Measurements from ENCODE around the gene APOBEC3G. TPM values are rescaled to one million over a fixed set of nuclear protein-coding genes. Genes with fewer than 3 reads are reported as not detected.

APOBEC3G gene
- total and polyA plus RNA-seq, 10 of the 15 experiments (the other 5 are each of a cell fraction or from before 2014, with no cell fraction given), result 103 to 232 (median 152) TPM

DNA sequence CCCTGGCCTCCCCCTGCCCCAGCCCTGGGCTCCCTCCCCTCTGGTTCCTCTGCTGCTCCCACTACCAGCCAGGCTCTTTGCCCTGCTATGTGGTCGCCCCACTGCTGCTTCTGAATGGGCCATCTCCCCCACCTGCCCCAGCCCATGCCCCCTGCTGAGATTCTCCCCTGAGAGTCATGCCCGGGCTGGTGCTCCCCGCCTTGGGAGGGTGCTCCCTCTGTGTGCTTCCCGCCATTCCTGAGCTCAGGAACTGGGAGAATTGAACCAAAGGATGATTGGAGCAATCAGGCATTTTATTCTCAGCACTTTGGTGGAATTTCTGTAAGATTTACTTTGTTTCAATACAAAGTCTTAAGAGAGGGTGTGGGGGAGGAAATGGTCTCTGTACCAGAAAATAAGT is 49.4 kb upstream of the APOBEC3G start:
- ATAC-seq (no peak), DNase-seq (ENCODE audit: low read depth, low spot score) (no peak), FAIRE-seq (no peak)
- no TSS peak for BruUV-seq (replicated peaks)
- intact Hi-C loops (cut with micrococcal nuclease; ENCODE audit: unreplicated experiment), result no loop called here
- peaks cover 7% of the 10 kb centered on the region for H3K4me1 ChIP-seq (ENCODE audit: control insufficient read depth, insufficient read depth, low read length)
- H2AFZ ChIP-seq (ENCODE audit: control insufficient read depth, low read depth, low read length), result no peak overlapping the region
- TF ChIP-seq ASH2L (IDR thresholded peaks at IDR 0.05; ENCODE audit: borderline replicate concordance, low read depth), result no peak
- TF ChIP-seq HDAC2 (IDR thresholded peaks at IDR 0.05), result no peak
- TF ChIP-seq LARP7 (IDR thresholded peaks at IDR 0.05), result no peak
- TF ChIP-seq STAT1 (conservative IDR thresholded peaks at IDR 0.05), result no peak
- TF ChIP-seq YY1 (IDR thresholded peaks at IDR 0.05; ENCODE audit: low read depth, low read length), result no peak
- TF ChIP-seq ZNF24 (IDR thresholded peaks at IDR 0.05), result no peak
- no peak for TF ChIP-seq CEBPZ (IDR thresholded peaks at IDR 0.05; ENCODE audit: low read depth, low read length)
- TF ChIP-seq SP1 (IDR thresholded peaks at IDR 0.05; ENCODE audit: low read depth, low read length), result no peak
- no peak for TF ChIP-seq EED (IDR thresholded peaks at IDR 0.05; ENCODE audit: low read depth)
- no peak for TF ChIP-seq SMC3 (IDR thresholded peaks at IDR 0.05; ENCODE audit: borderline replicate concordance, low read length)
- TF ChIP-seq MXI1 (IDR thresholded peaks at IDR 0.05; ENCODE audit: low read depth, low read length), result no peak
- TF ChIP-seq, protein P1, sequence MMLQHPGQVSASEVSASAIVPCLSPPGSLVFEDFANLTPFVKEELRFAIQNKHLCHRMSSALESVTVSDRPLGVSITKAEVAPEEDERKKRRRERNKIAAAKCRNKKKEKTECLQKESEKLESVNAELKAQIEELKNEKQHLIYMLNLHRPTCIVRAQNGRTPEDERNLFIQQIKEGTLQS (IDR thresholded peaks at IDR 0.05; ENCODE audit: borderline replicate concordance, extremely low read depth, low read depth, low read length), result no peak
- no peak for TF ChIP-seq ETV6 (conservative IDR thresholded peaks at IDR 0.05 in 1 of 2, IDR thresholded peaks at IDR 0.05 in 1 of 2; ENCODE audit: borderline replicate concordance in 1 of 2, low read depth in 1 of 2)
- no peak for TF ChIP-seq BMI1 (IDR thresholded peaks at IDR 0.05; ENCODE audit: borderline replicate concordance)
- TF ChIP-seq EP300 (IDR thresholded peaks at IDR 0.05; ENCODE audit: borderline replicate concordance in 1 of 2, control insufficient read depth in 1 of 2, low read depth in 2 of 2, low read length in 2 of 2), result no peak
- no peak for TF ChIP-seq SMAD1 (IDR thresholded peaks at IDR 0.05; ENCODE audit: low read depth, partially characterized antibody)
- no peak for TF ChIP-seq IKZF1 (conservative IDR thresholded peaks at IDR 0.05)
- TF ChIP-seq ZNF217 (IDR thresholded peaks at IDR 0.05), result no peak
- no peak overlapping the region for H3K4me2 ChIP-seq (ENCODE audit: control insufficient read depth, insufficient read depth)
- in situ Hi-C loops (cut with MboI), result no loop called here
- no peak overlapping the region for H3K27ac ChIP-seq (ENCODE audit: control insufficient read depth, insufficient read depth)
- no peak overlapping the region for H3K9ac ChIP-seq (ENCODE audit: control insufficient read depth, insufficient read depth, low read length)
- H3K27me3 ChIP-seq (replicated peaks in 1 of 2; ENCODE audit: control insufficient read depth in 2 of 2, insufficient read depth in 2 of 2, low read length in 1 of 2), result no peaks in the 10 kb centered on the region
- RAD21 ChIA-PET (ENCODE audit: unreplicated experiment), result no interaction called here
- WGBS (ENCODE audit: insufficient coverage, insufficient replicate concordance, low lambda C conversion rate, missing lambda C conversion rate), result 100% methylated on average over 4 of the region's 4 CpGs
- H3K4me3 ChIP-seq, result no peak overlapping the region
- H3K79me2 ChIP-seq (ENCODE audit: control insufficient read depth, insufficient read depth, low read length), result peaks cover 8% of the 10 kb centered on the region
- SMC1A ChIA-PET (ENCODE audit: uncharacterized antibody, unreplicated experiment), result no interaction called here
- H4K20me1 ChIP-seq (ENCODE audit: control insufficient read depth, insufficient read depth), result no peaks in the 10 kb centered on the region
- POLR2A ChIA-PET, result interaction anchor here (1.6 kb wide), 1 partner anchor 11 kb away, joined by 4 read pairs; no protein-coding TSS in a partner anchor
- CTCF ChIA-PET, result interaction anchor here (0.6 to 1.0 kb wide), 2 partner anchors 42 to 324 kb away, joined by 3 to 5 read pairs; no protein-coding TSS in a partner anchor
- no peaks in the 10 kb centered on the region for H3K9me3 ChIP-seq (replicated peaks; ENCODE audit: control insufficient read depth, insufficient read depth, low read length)
- H3K36me3 ChIP-seq (ENCODE audit: control insufficient read depth in 2 of 2, insufficient read depth in 2 of 2, low read length in 1 of 2), result peaks cover 2 to 7% of the 10 kb centered on the region in 2 experiments; a peak in 2 of 4 replicates
